ENCODE measurements around the gene MCFD2.

Gene MCFD2

DNA sequence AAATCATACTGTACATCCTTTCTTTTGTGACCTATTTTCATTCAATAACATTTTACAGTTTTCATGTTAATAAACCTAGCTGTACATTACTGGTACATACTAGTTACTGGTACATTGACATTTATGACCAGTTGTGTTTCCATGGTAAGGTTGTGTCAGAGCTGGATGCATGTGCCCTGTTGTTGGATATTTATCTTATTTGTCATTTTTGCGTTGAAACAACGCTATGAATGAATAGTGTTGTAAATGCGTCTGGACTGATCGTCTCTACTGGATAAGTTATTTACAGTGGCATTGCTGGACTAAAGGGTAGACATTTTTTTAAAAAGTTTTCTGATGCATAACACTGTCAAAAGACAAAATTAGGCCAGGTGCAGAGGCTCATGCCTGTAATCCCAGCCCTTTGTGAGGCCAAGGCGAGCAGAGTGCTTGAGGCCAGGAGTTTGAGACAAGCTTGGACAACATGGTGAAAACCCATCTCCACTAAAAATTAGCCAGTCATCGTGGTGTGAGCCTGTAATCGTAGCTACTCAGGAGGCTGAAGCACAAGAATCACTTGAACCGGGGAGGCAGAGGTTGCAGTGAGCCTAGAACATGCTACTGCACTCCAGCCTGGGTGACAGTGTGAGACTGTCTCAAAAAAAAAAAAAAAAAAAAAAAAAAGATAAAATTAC lies 40.2 kb downstream of the MCFD2 start:
- no peak for DNase-seq (ENCODE audit: low read depth in 4 of 4, low spot score in 1 of 4)

DNA sequence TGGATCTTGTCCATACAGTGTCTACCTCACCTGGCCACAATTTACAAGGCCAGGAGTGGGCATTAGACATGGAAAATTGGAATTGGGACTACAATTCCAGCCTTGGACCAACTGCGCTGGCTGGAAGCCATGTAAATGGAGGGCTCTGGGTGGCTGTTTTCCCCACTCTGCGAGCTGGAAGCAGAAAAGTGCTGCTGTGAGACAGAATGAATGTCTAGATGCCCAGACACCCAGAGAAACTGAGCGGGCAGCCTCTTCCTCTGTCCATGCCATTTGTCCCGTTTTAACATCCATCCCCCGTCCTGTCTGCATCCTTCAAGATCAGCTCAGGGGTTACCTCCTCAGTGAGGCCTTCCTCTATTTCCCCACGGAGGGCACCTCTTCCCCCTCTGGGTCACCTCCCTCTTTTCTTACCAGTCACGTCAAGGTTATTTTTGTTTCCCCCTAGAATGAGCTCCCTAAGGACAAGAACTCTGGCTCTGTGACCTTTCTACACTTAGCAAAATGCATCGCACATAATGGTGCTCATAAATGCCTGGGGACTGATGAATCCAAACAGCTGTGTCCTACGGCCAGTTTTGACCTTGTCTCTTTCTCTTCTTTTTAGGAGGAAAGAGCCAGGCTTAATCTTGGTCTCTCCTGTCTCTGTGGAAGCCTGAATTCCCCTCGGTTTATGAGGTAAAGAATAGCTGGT lies 41.2 kb downstream of the MCFD2 start:
- no peak for DNase-seq (ENCODE audit: low read depth in 4 of 4, low spot score in 1 of 4)

DNA sequence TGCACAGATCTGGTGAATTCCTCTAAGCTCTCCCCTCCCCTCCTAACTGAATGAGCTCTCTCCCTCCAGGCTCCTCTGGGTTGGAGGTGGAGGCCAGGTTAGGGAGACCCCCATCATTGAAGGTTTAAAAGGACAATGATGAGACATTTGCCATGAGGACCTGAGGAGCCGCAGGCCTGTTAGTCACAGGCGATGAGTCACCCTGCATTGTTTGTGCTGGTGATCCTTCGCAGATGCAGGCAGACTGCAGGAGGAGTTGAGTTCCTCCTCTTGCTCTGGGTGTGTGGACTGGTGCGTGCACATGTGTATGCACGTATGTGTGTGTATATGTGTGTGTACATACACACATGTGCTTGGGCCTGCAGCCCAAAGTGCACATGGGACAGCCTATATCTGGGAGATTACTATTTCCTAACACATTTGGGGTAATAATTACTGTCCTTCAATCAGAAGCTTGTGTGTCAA lies 42.0 kb downstream of the MCFD2 start:
- peak in 2 of 4 experiments; percentile 15 for DNase-seq (ENCODE audit: low read depth in 4 of 4, low spot score in 1 of 4)

DNA sequence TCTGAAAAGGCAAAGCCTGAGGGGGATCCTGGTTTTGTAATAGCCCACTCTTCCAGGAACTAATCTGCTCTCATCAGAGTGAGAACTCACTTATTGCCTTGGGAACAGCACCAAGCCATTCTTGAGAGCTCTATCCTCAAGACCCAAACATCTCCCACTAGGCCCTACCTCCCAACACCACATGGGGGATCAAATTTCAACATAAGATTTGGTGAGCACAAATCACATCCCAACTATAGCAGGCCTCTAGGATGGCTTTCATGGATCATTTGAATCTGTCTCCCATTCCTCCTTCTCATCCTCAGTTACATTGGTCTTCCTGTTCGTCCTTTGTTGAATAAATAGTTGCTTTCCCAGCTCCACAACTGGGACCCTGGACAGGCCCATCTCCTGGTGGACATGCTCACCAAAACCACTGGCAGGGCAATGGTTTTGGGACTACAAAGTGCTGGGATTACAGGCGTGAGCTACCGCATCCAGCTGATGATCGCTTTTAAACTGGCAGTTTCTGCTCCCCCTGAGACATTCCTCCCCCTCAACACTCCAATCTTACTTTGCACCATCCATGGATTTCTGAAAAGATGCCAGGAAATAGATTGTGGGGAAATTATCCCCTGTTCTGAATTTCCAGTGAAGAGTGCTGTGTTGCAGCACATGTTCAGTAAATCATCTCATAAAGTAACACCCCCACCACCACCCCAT lies 42.6 kb downstream of the MCFD2 start:
- DNase-seq (ENCODE audit: low read depth in 4 of 4, low spot score in 1 of 4) = no peak

DNA sequence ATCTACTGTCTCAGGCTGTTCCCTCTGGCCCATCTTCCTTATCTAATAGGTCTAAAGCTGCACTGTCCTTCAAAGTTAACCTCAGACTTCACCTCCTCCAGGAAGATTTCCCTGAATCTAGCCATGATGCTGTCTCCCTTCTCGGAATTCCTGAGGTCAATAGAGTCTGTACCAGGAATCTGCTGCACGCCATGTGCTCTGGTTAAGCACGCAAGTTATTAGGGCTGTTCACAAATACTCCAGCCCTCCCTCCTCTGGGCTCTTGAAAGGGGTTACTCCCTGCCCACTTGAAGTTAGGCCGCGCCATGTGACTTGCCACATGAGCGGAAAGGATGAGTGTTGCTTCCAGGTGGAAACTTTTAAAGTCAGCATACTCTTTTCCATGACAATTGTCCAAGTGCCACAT lies 43.6 kb downstream of the MCFD2 start:
- no peak for DNase-seq (ENCODE audit: low read depth in 4 of 4, low spot score in 1 of 4)

DNA sequence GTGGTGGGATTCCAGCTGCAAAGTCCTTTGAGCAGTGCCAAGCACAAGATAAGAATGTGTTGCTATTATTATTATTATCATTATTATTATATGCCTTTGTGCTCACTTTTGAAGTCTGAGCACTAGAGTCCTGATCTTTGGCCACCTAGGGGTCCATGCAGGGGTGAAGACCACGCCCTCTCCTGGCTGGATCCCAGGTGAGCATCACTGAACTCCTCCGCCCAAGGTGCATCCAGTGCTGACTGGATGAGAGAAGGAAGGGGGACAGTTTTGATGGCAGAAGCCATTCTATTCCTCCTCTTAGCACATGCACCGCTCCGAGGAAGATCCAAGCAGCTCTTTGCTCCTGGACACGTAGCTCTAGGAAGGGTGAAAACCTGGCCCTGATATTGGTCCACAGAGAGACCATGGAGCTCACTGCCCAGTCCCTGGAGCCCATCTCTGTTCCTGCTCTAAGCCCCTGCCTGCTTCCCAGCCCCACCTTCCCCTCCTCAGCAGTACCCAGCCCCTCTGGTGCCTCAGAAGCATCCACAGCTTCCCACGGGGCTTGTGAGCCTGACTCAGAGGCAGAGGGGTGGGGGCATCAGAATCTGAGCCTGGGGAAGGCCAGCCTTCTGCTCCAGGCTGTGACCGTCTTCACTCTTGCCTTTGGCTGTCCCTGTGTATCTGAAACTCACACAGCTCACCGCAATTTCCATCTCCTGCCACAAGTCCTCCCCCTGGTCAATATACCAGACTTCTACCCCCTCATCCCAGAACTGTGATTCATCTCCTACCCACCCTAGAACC lies 45.4 kb downstream of the MCFD2 start:
- DNase-seq (ENCODE audit: low read depth in 4 of 4, low spot score in 1 of 4) = no peak

DNA sequence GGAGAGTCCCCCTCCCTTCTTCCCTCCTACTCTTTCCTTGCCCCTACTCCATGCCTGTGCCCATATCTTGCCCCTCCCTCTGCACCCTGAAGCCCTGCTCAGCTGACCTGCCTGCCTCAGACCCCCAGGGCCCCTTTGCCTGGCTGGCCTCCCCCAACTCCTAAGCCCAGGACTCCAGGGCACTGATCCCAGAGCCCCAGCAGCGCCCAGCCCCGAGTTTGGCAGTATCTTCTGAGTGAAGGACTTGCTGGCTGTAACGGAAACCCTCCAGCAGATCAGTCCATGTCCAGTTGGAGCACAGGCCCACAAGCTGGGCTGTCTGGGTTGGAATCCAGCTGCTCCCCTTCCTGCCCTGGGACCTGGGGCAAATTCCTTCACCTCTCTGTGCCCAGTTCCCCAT lies 46.0 kb downstream of the MCFD2 start:
- DNase-seq (ENCODE audit: low read depth in 4 of 4, low spot score in 1 of 4) = no peak

DNA sequence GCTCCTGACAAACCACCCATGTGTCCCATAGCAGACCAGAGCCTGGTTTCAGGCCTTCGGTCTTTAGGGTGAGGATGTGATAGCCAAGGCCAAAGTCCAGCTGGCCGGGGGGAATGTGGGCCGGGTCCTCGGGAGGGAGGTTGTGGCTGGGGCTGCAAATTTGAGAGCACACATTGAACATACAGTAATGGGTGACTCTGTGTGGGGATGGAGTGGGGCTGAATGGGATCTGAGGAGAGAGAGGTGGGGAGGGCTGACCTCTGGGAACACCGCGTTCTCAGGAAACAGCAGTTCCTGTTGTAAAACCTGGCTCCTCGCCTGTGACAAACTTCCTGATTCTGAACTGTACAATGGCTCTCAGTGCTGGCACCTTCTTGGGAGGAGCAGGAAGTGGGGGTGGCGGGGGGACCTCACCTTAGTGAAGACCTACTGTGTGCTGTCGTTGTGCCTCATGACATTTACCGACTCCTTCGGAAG lies 48.8 kb downstream of the MCFD2 start:
- DNase-seq (ENCODE audit: low read depth in 4 of 4, low spot score in 1 of 4) = no peak

DNA sequence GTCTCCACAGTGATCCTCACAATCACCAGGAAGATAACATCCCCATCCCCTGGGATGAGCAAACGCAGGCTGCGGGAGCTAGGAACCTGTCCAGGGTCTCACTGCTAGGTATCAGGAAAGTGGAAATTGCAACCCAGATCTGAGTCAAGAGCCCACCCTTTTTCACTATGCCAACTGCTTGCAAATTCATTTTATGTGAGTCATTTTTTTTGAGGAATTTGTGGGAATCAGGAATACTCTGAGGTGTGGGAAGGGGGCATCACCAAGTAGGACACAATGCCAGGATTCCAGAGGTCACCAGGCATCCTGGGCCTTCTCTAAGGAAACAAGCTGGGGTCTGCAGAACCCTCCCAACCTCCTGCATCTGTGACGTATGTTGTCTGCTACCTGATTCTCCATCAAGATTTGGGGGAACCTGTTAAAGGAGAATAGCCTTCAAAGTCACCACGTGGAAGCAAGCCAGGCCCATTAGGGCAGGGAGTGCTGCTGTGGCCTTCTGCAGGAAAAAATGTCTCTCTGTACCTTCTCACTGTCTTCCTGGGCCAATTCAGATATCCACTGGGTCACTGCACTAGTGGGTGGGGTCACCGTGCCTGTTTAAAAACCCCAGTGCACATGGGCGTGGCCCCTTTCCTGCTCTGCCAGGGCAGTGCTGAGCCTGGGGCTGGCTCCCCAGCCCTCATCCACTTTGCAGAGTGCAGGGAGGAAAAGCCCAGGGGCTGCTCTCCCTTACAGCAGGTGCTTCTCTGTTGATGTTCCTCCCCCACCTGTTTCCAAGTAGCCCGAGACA lies 50.2 kb downstream of the MCFD2 start:
- DNase-seq (ENCODE audit: low read depth in 4 of 4, low spot score in 1 of 4) = no peak

DNA sequence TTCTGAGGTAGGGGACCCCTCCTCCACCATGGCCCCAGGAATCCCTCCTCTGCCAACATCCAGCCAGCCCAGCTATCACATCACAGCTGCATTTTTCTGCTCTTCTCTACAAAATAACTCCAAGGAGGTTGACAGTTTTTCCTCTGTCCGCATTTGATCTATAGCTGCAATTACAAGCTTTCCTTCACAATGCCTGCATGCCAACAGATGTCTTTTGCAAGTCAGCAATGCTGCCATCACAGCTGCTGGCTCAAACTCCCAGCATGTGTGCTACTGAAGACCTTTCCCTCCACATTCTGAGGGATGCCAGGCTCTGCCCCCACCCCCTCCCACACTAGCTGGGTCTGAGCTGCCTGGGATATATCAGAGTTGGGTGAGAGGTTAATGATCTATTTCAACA lies 51.7 kb downstream of the MCFD2 start:
- no peak for DNase-seq (ENCODE audit: low read depth in 4 of 4, low spot score in 1 of 4)

DNA sequence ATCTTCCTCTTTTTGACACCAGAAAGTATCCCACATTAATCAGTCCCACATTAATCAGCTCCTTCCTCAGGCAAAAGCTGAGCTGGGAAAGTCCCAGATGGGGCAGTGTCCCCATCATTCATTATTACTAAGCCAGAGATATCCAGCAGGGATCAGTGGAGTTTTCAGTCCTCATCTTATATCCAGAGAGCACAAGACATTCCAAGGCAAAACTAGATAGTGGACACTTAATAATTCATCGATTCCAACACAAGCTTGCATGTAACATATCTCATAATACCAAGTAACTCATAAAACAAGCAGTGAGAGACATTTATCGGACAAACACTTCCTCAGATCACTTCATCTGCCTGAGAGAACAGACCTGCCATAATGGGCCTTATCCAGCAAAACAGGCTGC lies 53.1 kb downstream of the MCFD2 start:
- DNase-seq (ENCODE audit: low read depth in 4 of 4, low spot score in 1 of 4) = no peak

DNA sequence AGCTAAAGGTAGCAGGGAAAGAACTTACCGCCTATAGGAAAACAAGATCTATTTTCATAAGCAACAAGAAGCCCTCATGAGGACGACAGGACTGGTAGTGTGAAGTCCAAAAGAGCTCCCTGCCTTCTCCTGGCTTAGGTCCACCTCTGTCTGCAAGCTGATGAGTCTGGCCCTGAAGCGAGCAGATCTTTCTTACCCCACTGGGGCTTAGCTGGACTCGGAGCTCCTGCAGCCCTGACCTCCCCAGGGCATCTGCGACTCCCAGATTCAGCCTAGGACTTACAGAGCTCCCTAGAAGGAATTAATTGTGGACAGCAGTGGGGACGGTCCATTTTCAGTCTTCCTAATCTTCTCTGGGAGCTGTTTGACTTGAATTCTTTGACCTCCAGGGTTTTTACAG lies 53.7 kb downstream of the MCFD2 start:
- DNase-seq (ENCODE audit: low read depth in 4 of 4, low spot score in 1 of 4) = no peak

DNA sequence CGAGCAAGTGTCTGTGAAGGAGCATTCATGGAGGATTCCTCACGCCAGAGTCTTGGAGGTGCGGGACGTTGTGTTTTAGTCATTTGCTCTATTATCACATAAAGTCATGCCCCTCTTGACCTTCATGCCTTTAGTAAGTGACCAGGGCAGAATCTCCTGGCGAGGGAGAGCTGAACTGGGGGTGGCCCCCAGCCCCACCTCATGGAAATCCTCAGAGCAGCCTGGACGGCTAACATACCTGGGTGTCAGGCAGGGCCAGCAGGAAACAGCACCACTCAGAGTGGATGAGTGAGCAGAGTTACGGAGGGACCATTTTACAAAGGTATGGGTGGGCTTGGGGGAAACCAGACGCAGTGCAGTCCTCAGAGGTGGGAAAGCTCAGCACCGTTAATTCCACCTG lies 56.1 kb downstream of the MCFD2 start:
- no peak for DNase-seq (ENCODE audit: low read depth in 4 of 4, low spot score in 1 of 4)

DNA sequence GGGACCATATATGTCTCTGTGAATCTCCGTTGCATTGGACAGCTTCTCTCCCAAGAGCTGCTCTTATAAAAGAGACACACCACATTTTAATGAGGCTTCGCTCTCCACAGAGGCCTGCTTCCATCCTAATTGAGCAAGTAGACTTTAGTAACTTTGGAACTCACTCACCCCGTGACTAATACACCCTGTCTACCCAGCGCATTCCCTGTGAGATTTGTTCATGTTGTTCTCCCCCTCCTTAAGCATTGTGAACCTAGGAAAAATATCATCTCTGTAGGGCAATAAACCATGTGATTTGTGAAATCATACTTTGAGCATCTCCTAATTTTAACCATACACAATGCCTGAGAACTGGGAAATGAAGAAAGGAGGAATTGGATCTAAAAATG lies 56.9 kb downstream of the MCFD2 start:
- no peak for DNase-seq (ENCODE audit: low read depth in 4 of 4, low spot score in 1 of 4)

DNA sequence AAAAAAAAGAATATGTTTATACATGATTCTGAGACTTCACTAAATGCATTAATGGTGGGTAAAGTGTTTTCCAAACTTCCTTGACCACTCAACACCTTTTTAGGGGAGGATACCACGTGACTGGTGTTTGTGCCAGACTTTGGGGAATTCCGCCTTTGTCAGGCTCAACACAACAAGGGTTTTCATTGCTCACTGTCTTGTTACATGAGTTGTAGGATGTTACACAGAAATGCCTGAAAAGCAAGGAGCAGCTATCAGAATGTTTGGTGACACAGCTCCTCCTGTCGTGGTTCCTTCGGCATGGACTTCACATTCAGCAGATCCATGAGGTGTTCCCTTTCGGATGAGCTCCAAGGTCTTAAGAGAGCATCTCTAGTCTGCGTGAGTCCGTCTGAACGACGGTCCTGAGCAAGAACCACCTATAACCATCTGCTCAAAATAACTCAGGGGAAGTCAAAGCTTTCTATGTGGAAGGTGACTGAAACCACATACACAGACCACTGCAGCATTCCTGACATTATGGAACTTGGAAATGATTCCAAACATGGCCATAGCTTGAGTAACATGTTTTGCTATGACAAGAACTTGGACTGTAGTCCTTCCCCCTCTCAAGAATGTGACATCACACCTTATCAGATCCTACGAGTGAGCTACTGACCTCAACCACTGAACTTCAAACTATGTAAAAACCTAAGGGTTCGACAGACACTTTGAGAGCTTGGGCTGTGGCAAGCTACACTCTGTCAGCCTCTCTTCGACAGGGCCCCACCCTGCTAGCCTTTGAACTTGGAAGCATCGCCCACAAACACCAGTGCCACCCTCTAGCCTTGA lies 57.5 kb downstream of the MCFD2 start:
- no peak for DNase-seq (ENCODE audit: low read depth in 4 of 4, low spot score in 1 of 4)

DNA sequence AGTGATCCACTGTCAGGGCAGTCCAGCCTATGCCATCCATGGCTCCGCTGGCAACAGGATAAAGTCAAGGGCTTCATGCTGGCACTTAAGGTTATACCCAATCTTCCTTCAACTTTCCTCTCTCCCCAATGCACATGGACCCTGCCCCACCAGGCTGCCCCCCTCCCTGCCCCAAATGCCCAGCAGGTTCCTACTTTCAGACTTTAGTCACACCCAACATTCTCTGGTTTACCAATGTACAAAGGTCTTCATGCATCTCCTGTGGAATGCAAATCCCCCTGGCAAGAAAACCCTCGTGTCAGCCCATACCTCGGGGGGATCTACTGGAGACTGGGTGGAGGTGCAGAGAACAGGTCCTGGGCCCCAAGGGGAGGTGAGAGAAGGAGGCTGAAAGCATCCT lies 59.3 kb downstream of the MCFD2 start:
- no peak for DNase-seq (ENCODE audit: low read depth in 4 of 4, low spot score in 1 of 4)

DNA sequence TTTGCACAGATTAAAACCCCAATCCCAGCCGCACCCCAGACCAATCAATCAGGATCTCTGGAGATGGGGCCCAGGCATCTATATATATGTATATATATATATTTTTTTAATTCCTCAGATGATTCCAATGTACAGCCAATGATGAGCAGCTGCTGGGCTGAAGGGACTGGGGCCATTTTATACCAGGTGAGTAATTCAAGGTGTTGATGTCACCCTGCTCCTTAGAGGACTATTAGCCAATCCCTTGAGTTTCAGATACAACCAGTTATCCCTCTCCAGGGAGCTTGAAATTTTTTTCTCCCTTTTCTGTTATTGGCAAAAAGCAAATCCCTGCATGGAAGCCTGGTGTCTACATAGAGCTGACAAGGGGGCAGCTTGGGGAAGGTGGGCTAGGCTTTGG lies 59.8 kb downstream of the MCFD2 start:
- no peak for DNase-seq (ENCODE audit: low read depth in 4 of 4, low spot score in 1 of 4)

DNA sequence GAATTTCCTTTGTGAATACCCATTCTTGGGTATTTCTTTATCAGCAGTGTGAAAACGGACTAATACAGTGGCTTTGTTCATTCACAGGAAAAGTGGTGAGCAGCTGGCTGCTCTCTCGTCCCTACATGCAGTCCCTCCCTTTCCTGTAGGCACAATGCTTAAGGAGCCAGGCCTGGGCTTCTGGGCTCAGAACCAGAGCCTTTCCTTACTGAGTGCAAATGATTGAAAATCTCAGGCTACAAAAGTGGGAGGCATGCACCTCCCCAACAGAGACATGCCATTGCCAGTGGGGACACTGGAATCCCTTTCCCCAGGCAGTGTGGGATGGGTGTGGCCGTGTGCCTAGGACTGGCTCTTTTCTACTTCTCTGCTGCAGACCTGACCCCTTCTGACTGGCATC lies 61.3 kb downstream of the MCFD2 start:
- no peak for DNase-seq (ENCODE audit: low read depth in 4 of 4, low spot score in 1 of 4)

DNA sequence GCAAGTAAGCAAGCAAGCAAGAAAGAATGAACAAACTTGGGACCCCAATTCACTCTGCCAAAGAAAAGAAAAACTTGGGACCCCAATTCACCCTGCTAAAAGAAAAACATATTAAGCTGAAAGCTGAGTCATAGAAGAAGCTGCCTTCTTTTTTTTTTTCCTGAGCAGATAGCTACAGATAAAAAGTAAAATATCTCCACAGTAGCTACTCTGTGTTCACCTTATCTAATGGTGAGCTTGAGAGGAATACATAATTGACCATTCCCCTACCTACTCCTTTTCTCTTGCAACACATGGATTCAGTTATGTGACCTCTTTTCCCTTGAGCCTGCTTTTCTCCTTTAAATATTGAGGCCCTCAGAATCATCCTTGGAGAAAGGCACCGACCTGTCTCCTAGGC lies 63.0 kb downstream of the MCFD2 start:
- no peak for DNase-seq (ENCODE audit: low read depth in 4 of 4, low spot score in 1 of 4)

DNA sequence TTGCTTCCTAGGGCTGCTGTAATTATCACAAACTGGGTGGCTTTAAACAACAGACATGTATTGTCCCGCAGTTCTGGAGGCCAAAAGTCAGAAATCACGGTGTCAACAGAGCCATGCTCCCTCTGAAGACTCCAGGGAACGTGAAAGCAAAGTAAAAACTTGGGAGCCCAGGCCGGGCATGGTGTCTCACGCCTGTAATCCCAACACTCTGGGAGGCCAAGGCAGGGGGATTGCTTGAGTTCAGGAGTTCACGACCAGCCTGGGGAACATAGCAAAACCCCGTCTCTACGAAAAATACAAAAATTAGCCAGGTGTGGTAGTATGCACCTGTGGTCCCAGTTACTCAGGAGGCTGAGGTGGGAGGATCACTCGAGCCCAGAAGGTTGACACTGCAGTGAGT lies 63.5 kb downstream of the MCFD2 start:
- no peak for DNase-seq (ENCODE audit: low read depth in 4 of 4, low spot score in 1 of 4)
